Measurements from ENCODE around the gene AGAP1.

The AGAP1 gene

GRCh38 chr2:235643680-235644511 is 150.1 kb downstream of the AGAP1 start:
- peak overlapping the region in 1 of 2 donors; percentile 9 for H3K27ac ChIP-seq (ENCODE audit: low read depth in 2 of 2, low read length in 2 of 2)
- no peak overlapping the region for H3K9ac ChIP-seq (ENCODE audit: low read depth in 1 of 2, low read length in 2 of 2)
- H3K36me3 ChIP-seq (ENCODE audit: control insufficient read depth in 2 of 2, insufficient read depth in 2 of 2, low read length in 2 of 2) = no peaks in the 10 kb centered on the region
- no peak overlapping the region for H3K4me3 ChIP-seq (ENCODE audit: low read length in 2 of 2)
- no peaks in the 10 kb centered on the region for H3K9me3 ChIP-seq (ENCODE audit: control insufficient read depth in 2 of 2, low read length in 2 of 2)
- no peaks in the 10 kb centered on the region for H3K27me3 ChIP-seq (ENCODE audit: control insufficient read depth in 2 of 2, insufficient read depth in 2 of 2, low read length in 2 of 2)
- H3K4me1 ChIP-seq (ENCODE audit: control insufficient read depth in 2 of 2, insufficient read depth in 2 of 2, low read length in 2 of 2) = peaks cover 16 to 18% of the 10 kb centered on the region in 2 donors

- Histone ChIP-seq H3K4me1 (ENCODE audit: control insufficient read depth in 2 of 2, insufficient read depth in 2 of 2, low read length in 2 of 2) (no peaks in the 10 kb centered on the region), H3K4me3 (ENCODE audit: low read length in 2 of 2) (no peak overlapping the region), H3K27ac (ENCODE audit: low read depth in 2 of 2, low read length in 2 of 2) (no peak overlapping the region), H3K36me3 (ENCODE audit: control insufficient read depth in 2 of 2, insufficient read depth in 2 of 2, low read length in 2 of 2) (no peaks in the 10 kb centered on the region), H3K9ac (ENCODE audit: low read depth in 1 of 2, low read length in 2 of 2) (no peak overlapping the region), H3K27me3 (ENCODE audit: control insufficient read depth in 2 of 2, insufficient read depth in 2 of 2, low read length in 2 of 2) (no peaks in the 10 kb centered on the region), H3K9me3 (ENCODE audit: control insufficient read depth in 2 of 2, low read length in 2 of 2) (no peaks in the 10 kb centered on the region)
These were observed 153.4 kb downstream of the AGAP1 start for GRCh38 chr2:235647264-235647663.

GRCh38 chr2:235647877-235648276 is 154.0 kb downstream of the AGAP1 start:
- Histone ChIP-seq H3K4me1 (ENCODE audit: control insufficient read depth in 2 of 2, insufficient read depth in 2 of 2, low read length in 2 of 2) (no peaks in the 10 kb centered on the region), H3K9ac (ENCODE audit: low read depth in 1 of 2, low read length in 2 of 2) (no peak overlapping the region), H3K4me3 (ENCODE audit: low read length in 2 of 2) (no peak overlapping the region), H3K27me3 (ENCODE audit: control insufficient read depth in 2 of 2, insufficient read depth in 2 of 2, low read length in 2 of 2) (no peaks in the 10 kb centered on the region), H3K27ac (ENCODE audit: low read depth in 2 of 2, low read length in 2 of 2) (no peak overlapping the region), H3K36me3 (ENCODE audit: control insufficient read depth in 2 of 2, insufficient read depth in 2 of 2, low read length in 2 of 2) (no peaks in the 10 kb centered on the region), H3K9me3 (ENCODE audit: control insufficient read depth in 2 of 2, low read length in 2 of 2) (no peaks in the 10 kb centered on the region)

GRCh38 chr2:235649418-235649817 is 155.6 kb downstream of the AGAP1 start:
- Histone ChIP-seq H3K9me3 (ENCODE audit: control insufficient read depth in 2 of 2, low read length in 2 of 2) (no peaks in the 10 kb centered on the region), H3K27me3 (ENCODE audit: control insufficient read depth in 2 of 2, insufficient read depth in 2 of 2, low read length in 2 of 2) (no peaks in the 10 kb centered on the region), H3K4me1 (ENCODE audit: control insufficient read depth in 2 of 2, insufficient read depth in 2 of 2, low read length in 2 of 2) (no peaks in the 10 kb centered on the region), H3K27ac (ENCODE audit: low read depth in 2 of 2, low read length in 2 of 2) (no peak overlapping the region), H3K4me3 (ENCODE audit: low read length in 2 of 2) (no peak overlapping the region), H3K36me3 (ENCODE audit: control insufficient read depth in 2 of 2, insufficient read depth in 2 of 2, low read length in 2 of 2) (no peaks in the 10 kb centered on the region), H3K9ac (ENCODE audit: low read depth in 1 of 2, low read length in 2 of 2) (no peak overlapping the region)

GRCh38 chr2:235651643-235652042 is 157.8 kb downstream of the AGAP1 start:
- no peak overlapping the region for H3K27ac ChIP-seq (ENCODE audit: low read depth in 2 of 2, low read length in 2 of 2)

GRCh38 chr2:235654103-235654813 is 160.4 kb downstream of the AGAP1 start:
- Histone ChIP-seq H3K4me3 (ENCODE audit: low read length in 2 of 2) (no peak overlapping the region), H3K27me3 (ENCODE audit: control insufficient read depth in 2 of 2, insufficient read depth in 2 of 2, low read length in 2 of 2) (no peaks in the 10 kb centered on the region), H3K36me3 (ENCODE audit: control insufficient read depth in 2 of 2, insufficient read depth in 2 of 2, low read length in 2 of 2) (no peaks in the 10 kb centered on the region), H3K27ac (ENCODE audit: low read depth in 2 of 2, low read length in 2 of 2) (no peak overlapping the region), H3K4me1 (ENCODE audit: control insufficient read depth in 2 of 2, insufficient read depth in 2 of 2, low read length in 2 of 2) (peaks cover 12 to 15% of the 10 kb centered on the region in 2 donors), H3K9me3 (ENCODE audit: control insufficient read depth in 2 of 2, low read length in 2 of 2) (no peaks in the 10 kb centered on the region), H3K9ac (ENCODE audit: low read depth in 1 of 2, low read length in 2 of 2) (no peak overlapping the region)

More at GRCh38 chr2:235651643-235652042, 157.8 kb downstream of the AGAP1 start:
- Histone ChIP-seq H3K9me3 (ENCODE audit: control insufficient read depth in 2 of 2, low read length in 2 of 2) (no peaks in the 10 kb centered on the region), H3K36me3 (ENCODE audit: control insufficient read depth in 2 of 2, insufficient read depth in 2 of 2, low read length in 2 of 2) (no peaks in the 10 kb centered on the region), H3K4me1 (ENCODE audit: control insufficient read depth in 2 of 2, insufficient read depth in 2 of 2, low read length in 2 of 2) (no peaks in the 10 kb centered on the region), H3K27me3 (ENCODE audit: control insufficient read depth in 2 of 2, insufficient read depth in 2 of 2, low read length in 2 of 2) (no peaks in the 10 kb centered on the region), H3K9ac (ENCODE audit: low read depth in 1 of 2, low read length in 2 of 2) (no peak overlapping the region), H3K4me3 (ENCODE audit: low read length in 2 of 2) (no peak overlapping the region)

GRCh38 chr2:235658351-235659174 is 164.7 kb downstream of the AGAP1 start:
- Histone ChIP-seq H3K36me3 (ENCODE audit: control insufficient read depth in 2 of 2, insufficient read depth in 2 of 2, low read length in 2 of 2) (no peaks in the 10 kb centered on the region), H3K27me3 (ENCODE audit: control insufficient read depth in 2 of 2, insufficient read depth in 2 of 2, low read length in 2 of 2) (no peaks in the 10 kb centered on the region), H3K9ac (ENCODE audit: low read depth in 1 of 2, low read length in 2 of 2) (no peak overlapping the region), H3K4me3 (ENCODE audit: low read length in 2 of 2) (peak overlapping the region in 1 of 2 donors; percentile 31), H3K4me1 (ENCODE audit: control insufficient read depth in 2 of 2, insufficient read depth in 2 of 2, low read length in 2 of 2) (peaks cover 25 to 32% of the 10 kb centered on the region in 2 donors), H3K27ac (ENCODE audit: low read depth in 2 of 2, low read length in 2 of 2) (peak overlapping the region; percentile 12 to 41), H3K9me3 (ENCODE audit: control insufficient read depth in 2 of 2, low read length in 2 of 2) (no peaks in the 10 kb centered on the region)

GRCh38 chr2:235659767-235660322 is 166.0 kb downstream of the AGAP1 start:
- peaks cover 25 to 32% of the 10 kb centered on the region in 2 donors for H3K4me1 ChIP-seq (ENCODE audit: control insufficient read depth in 2 of 2, insufficient read depth in 2 of 2, low read length in 2 of 2)
- no peaks in the 10 kb centered on the region for H3K36me3 ChIP-seq (ENCODE audit: control insufficient read depth in 2 of 2, insufficient read depth in 2 of 2, low read length in 2 of 2)
- H3K27ac ChIP-seq (ENCODE audit: low read depth in 2 of 2, low read length in 2 of 2) = peak overlapping the region; percentile 46 to 57
- H3K27me3 ChIP-seq (ENCODE audit: control insufficient read depth in 2 of 2, insufficient read depth in 2 of 2, low read length in 2 of 2) = no peaks in the 10 kb centered on the region
- no peaks in the 10 kb centered on the region for H3K9me3 ChIP-seq (ENCODE audit: control insufficient read depth in 2 of 2, low read length in 2 of 2)
- H3K9ac ChIP-seq (ENCODE audit: low read depth in 1 of 2, low read length in 2 of 2) = no peak overlapping the region
- no peak overlapping the region for H3K4me3 ChIP-seq (ENCODE audit: low read length in 2 of 2)

GRCh38 chr2:235660484-235661082 is 166.7 kb downstream of the AGAP1 start:
- Histone ChIP-seq H3K27me3 (ENCODE audit: control insufficient read depth in 2 of 2, insufficient read depth in 2 of 2, low read length in 2 of 2) (no peaks in the 10 kb centered on the region), H3K4me3 (ENCODE audit: low read length in 2 of 2) (no peak overlapping the region), H3K9me3 (ENCODE audit: control insufficient read depth in 2 of 2, low read length in 2 of 2) (no peaks in the 10 kb centered on the region), H3K27ac (ENCODE audit: low read depth in 2 of 2, low read length in 2 of 2) (peak overlapping the region; percentile 25 to 26), H3K4me1 (ENCODE audit: control insufficient read depth in 2 of 2, insufficient read depth in 2 of 2, low read length in 2 of 2) (peaks cover 29 to 38% of the 10 kb centered on the region in 2 donors), H3K36me3 (ENCODE audit: control insufficient read depth in 2 of 2, insufficient read depth in 2 of 2, low read length in 2 of 2) (no peaks in the 10 kb centered on the region), H3K9ac (ENCODE audit: low read depth in 1 of 2, low read length in 2 of 2) (no peak overlapping the region)

Measured in mucosa of rectum (tissue), 2 donors.